GM18867 (cell line): ENCODE results near the gene SMTN.
"Not testable (repeated sequence)": the region's sequence is repeated elsewhere in the genome, so short reads cannot be mapped to it uniquely, and the experiment has no call there.

ENCODE experiments used
- ATAC-seq: cut with Tn5 transposase; IDR thresholded peaks from one replicate; pipeline ENCODE4 v1.9.1; 2021; ENCODE audit warnings: mild to moderate bottlenecking, moderate library complexity; ENCODE audit not compliant: unreplicated experiment

The SMTN gene

GRCh38 chr22:31103111-31103510 lies 22.0 kb downstream of the SMTN start:
- ATAC-seq: no peak

GRCh38 chr22:31103899-31104694 lies 23.0 kb downstream of the SMTN start:
- ATAC-seq: no peak

GRCh38 chr22:31104869-31105268 lies 23.8 kb downstream of the SMTN start:
- no peak for ATAC-seq

DNA sequence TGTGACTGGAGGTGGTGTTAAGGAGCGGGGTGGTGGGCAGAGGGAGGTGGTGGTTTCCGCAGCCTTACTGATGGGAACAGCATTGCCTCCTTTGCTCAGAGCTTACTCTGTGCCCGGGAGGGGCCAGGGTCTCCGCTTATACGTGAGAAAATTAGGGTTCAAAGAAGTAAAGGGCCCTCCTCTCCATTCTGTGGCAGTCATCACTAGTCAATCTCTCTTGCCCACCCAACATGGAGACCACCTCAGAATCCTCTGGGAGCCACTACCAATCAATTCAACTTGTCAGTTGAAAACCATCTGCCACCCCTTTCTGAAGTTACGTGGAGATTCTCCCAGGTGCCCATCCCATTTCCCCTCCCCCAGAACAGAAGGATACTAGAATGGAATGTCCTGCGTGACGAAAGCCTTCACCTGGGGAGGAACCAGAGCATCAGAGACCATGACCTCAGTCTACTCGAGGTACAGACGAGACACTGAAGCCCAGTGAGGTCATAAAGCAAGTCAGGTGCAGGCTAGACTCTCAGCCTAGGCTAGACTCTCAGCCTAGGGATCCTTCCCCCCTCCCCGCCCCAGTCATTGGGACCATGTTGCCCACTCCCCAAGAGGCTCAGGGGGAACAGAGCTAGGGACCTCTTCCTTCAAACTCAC lies 24.3 kb downstream of the SMTN start:
- ATAC-seq: no peak

GRCh38 chr22:31106001-31106571 lies 25.0 kb downstream of the SMTN start:
- no peak for ATAC-seq

DNA sequence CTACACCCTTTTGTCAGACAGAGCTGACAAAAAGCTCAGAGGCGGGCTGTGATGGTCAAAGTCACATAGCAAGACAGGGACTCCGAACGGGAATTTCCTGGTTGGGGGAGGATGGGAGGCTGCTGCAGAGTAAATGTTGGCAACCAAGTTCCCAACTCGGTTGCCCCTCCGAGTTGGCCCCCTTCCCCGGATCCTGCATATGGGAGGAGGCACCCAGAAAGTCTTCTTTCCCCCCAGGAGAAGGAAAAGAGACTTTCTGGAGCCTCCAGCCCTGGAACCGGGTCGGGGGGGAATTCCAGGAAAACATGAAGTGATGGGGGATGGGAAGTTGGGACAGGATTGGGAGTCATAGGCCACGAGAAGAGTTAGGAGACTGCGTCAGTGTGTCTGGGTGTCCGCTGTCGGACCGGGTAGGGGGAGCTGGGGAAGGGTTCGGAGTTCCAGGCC lies 25.6 kb downstream of the SMTN start:
- no peak for ATAC-seq

GRCh38 chr22:31107178-31107893 lies 26.2 kb downstream of the SMTN start, which contains the start of gene SELENOM:
SELENOM (minus strand) TSS chr22:31107568; CDS start chr22:31107505, 63 bp downstream.
- peak; percentile 89 for ATAC-seq

DNA sequence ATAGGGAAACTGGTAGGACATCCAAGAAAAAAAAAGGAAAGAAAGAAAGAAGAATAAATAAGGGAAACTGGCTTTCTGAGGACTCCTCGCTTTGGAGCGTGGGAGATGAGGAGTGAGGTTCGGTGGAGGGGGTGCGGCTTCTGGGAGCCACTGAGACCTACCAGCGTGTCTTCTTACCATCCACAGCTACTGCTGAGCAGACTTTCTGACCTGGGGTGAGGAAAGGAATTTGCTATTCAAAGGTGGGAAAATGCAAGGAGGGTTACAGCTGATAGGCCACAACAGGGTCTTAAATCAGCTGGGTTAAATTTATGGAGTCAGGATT lies 26.7 kb downstream of the SMTN start:
- ATAC-seq: peak; percentile 11

DNA sequence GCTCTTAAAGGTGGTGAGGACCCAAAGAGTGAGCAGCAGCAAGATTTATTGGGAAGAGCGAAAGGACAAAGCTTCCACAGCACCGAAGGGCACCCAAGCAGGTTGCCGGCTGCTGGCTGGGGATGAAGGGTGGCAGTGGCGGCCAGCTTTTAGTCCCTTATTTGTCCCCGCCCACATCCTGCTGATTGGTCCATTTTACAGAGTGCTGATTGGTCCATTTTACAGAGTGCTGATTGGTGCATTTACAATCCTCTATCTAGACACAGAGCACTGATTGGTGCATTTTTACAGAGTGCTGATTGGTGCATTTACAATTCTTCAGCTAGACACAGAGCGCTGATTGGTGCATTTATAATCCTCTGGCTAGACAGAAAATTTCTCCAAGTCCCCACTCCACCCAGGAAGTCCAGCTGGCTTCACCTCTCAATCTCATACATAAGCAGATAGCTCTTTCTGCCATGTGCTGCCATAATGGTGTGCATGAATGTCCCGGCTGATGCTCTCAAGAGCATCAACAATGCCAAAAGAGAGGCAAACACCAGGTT lies 31.5 kb downstream of the SMTN start:
- not testable (repeated sequence) for ATAC-seq

- ATAC-seq: no peak
These were observed 37.1 kb downstream of the SMTN start for GRCh38 chr22:31118046-31118820.

GRCh38 chr22:31119026-31119717 lies 38.1 kb downstream of the SMTN start:
- no peak for ATAC-seq

- ATAC-seq: no peak
These were observed 39.1 kb downstream of the SMTN start for GRCh38 chr22:31120230-31120629.

- no peak for ATAC-seq
These were observed 39.5 kb downstream of the SMTN start for GRCh38 chr22:31120642-31121041.

DNA sequence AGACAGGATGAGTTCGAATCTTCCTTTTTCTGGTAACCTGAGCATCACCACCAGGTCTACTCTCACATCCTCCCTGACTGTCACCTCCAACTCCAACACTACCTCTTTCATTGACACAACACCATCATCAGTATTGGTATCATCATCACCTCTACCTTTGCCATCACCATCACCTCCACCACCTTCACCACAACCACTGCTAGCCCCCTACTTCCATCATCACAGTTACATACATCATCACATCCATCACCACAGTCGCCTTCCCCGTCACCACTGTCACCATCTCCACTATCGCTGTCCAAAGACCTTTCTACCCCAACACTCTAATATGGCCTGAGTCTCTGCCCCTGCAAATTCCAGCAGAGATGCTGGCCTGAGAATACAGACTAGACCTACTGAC lies 40.3 kb downstream of the SMTN start:
- no peak for ATAC-seq

GRCh38 chr22:31122196-31122531 lies 41.0 kb downstream of the SMTN start:
- no peak for ATAC-seq

GRCh38 chr22:31122532-31123291 lies 41.6 kb downstream of the SMTN start, which contains the start of gene INPP5J:
INPP5J (plus strand) TSS chr22:31122966; CDS start chr22:31123015, 49 bp downstream.
- no peak for ATAC-seq

DNA sequence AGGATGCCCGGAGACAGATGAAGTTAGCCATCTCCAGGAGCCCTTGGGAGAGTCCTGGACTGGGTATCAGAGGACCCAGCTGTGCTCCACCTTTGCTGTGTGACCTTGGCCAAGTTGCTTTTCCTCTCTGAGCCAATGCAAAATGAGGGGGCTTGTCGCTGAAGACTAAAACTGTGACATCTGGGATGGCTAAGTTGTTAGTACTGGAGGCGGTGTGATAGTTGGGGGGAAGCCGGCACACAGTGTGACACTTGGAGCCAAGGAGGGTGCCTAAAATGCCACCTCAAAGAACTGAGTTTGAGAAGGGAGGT lies 42.1 kb downstream of the SMTN start:
- no peak for ATAC-seq

GRCh38 chr22:31124290-31124689 lies 43.2 kb downstream of the SMTN start:
- no peak for ATAC-seq

- ATAC-seq: no peak
These were observed 43.8 kb downstream of the SMTN start for GRCh38 chr22:31124811-31125465.
